Tibial artery (tissue), 4 donors: ENCODE data around the gene SAMD4A.

Experiments
- DNase-seq, 2 donors: peaks; one replicate each; pipeline ENCODE4 v3.0.0-alpha.2; 2019
- H3K27ac ChIP-seq, 2 donors: fragments of 200-600 bp; sonication (generic) in 1 of 2; 1 replicate in 1 of 2; 2 replicates in 1 of 2; pipeline ENCODE4 v1.5.1; 2018 to 2019; ENCODE audit warnings: mild to moderate bottlenecking in 1 of 2
- H3K27me3 ChIP-seq, 2 donors: fragments of 200-600 bp; sonication (generic) in 1 of 2; one replicate each; pipeline versions ENCODE4 v1.5.1 to v1.6.0; 2016 to 2019
- H3K36me3 ChIP-seq, 3 donors: fragments of 200-600 bp; sonication (generic) in 2 of 3; one replicate each; pipeline ENCODE4 v1.5.1; 2016 to 2019; ENCODE audit warnings: mild to moderate bottlenecking in 2 of 3
- H3K4me1 ChIP-seq, 4 donors: fragments of 200-600 bp; sonication (generic) in 2 of 4; 1 replicate in 3 of 4; 2 replicates in 1 of 4; pipeline ENCODE4 v1.5.1; 2016 to 2019
- H3K4me3 ChIP-seq, 2 donors: fragments of 200-600 bp; sonication (generic) in 1 of 2; 1 replicate in 1 of 2; 2 replicates in 1 of 2; pipeline ENCODE4 v1.5.1; 2018 to 2019; ENCODE audit warnings: mild to moderate bottlenecking in 2 of 2
- H3K9me3 ChIP-seq, 3 donors: fragments of 200-600 bp; sonication (generic) in 1 of 3; one replicate each; pipeline ENCODE4 v1.5.1; 2016 to 2019
- CTCF ChIP-seq, 2 experiments: fragments of 200-600 bp in 1 of 2; fragments of 450-650 bp in 1 of 2; IDR thresholded peaks; one replicate each; pipeline ENCODE4 v1.5.1; 2017 to 2019; ENCODE audit warnings: antibody characterized with exemption in 2 of 2, mild to moderate bottlenecking in 1 of 2, moderate library complexity in 1 of 2
- intact Hi-C: fragments of 100-400 bp; cut with DNase I; formaldehyde crosslinking; loops from one replicate; pipeline ENCODE4 v1.15.0; 2023; ENCODE audit warnings: low total_unique reads

SAMD4A gene

GRCh38 chr14:54642121-54642520 lies 75.2 kb downstream of the SAMD4A start:
- intact Hi-C loops = no loop called here
- H3K36me3 ChIP-seq = no peaks in the 10 kb centered on the region
- DNase-seq = no peak
- H3K27me3 ChIP-seq = no peaks in the 10 kb centered on the region
- peaks cover 0 to 74% (median 14%) of the 10 kb centered on the region in 4 donors for H3K4me1 ChIP-seq
- TF ChIP-seq CTCF (IDR thresholded peaks at IDR 0.05) = no peak
- no peak overlapping the region for H3K27ac ChIP-seq
- H3K4me3 ChIP-seq = no peak overlapping the region
- H3K9me3 ChIP-seq = no peaks in the 10 kb centered on the region

- H3K27ac ChIP-seq = no peak overlapping the region
- no peak for DNase-seq
These were observed 76.1 kb downstream of the SAMD4A start for GRCh38 chr14:54642801-54643695.

GRCh38 chr14:54643696-54644176 lies 76.8 kb downstream of the SAMD4A start:
- Histone ChIP-seq H3K36me3 (no peaks in the 10 kb centered on the region), H3K4me1 (peaks cover 0 to 74% (median 16%) of the 10 kb centered on the region in 4 donors), H3K9me3 (no peaks in the 10 kb centered on the region), H3K27me3 (no peaks in the 10 kb centered on the region), H3K4me3 (no peak overlapping the region), H3K27ac (no peak overlapping the region)
- intact Hi-C loops = no loop called here
- no peak for DNase-seq
- no peak for TF ChIP-seq CTCF (IDR thresholded peaks at IDR 0.05)

More at GRCh38 chr14:54642801-54643695, 76.1 kb downstream of the SAMD4A start:
- Histone ChIP-seq H3K27me3 (no peaks in the 10 kb centered on the region), H3K9me3 (no peaks in the 10 kb centered on the region), H3K36me3 (no peaks in the 10 kb centered on the region), H3K4me1 (peaks cover 0 to 72% (median 14%) of the 10 kb centered on the region in 4 donors), H3K4me3 (no peak overlapping the region)
- intact Hi-C loops = no loop called here
- TF ChIP-seq CTCF (IDR thresholded peaks at IDR 0.05) = peak in 1 of 2 experiments; percentile 14

- Histone ChIP-seq H3K36me3 (no peaks in the 10 kb centered on the region), H3K27me3 (no peaks in the 10 kb centered on the region), H3K9me3 (no peaks in the 10 kb centered on the region), H3K27ac (peak overlapping the region in 1 of 2 donors; percentile 12), H3K4me1 (peaks cover 0 to 85% (median 32%) of the 10 kb centered on the region in 4 donors), H3K4me3 (no peak overlapping the region)
- intact Hi-C loops = no loop called here
- TF ChIP-seq CTCF (IDR thresholded peaks at IDR 0.05) = no peak
- DNase-seq = no peak
These were observed 78.7 kb downstream of the SAMD4A start for GRCh38 chr14:54645639-54646038.

GRCh38 chr14:54646626-54647025 lies 79.7 kb downstream of the SAMD4A start:
- H3K36me3 ChIP-seq = no peaks in the 10 kb centered on the region
- TF ChIP-seq CTCF (IDR thresholded peaks at IDR 0.05) = no peak
- H3K4me1 ChIP-seq = peaks cover 0 to 88% (median 38%) of the 10 kb centered on the region in 4 donors
- no peak for DNase-seq
- no peak overlapping the region for H3K27ac ChIP-seq
- H3K27me3 ChIP-seq = no peaks in the 10 kb centered on the region
- intact Hi-C loops = no loop called here
- H3K4me3 ChIP-seq = no peak overlapping the region
- H3K9me3 ChIP-seq = no peaks in the 10 kb centered on the region
